GM18861 (cell line): Measurements from ENCODE around the gene NNAT.

Experiments used
- ATAC-seq: cut with Tn5 transposase; IDR thresholded peaks from one replicate; pipeline ENCODE4 v1.9.1; 2021; ENCODE audit not compliant: unreplicated experiment

Gene NNAT

GRCh38 chr20:37565134-37565811 lies 44.2 kb downstream of the NNAT start:
- no peak for ATAC-seq

GRCh38 chr20:37566590-37567330 lies 45.7 kb downstream of the NNAT start:
- no peak for ATAC-seq

GRCh38 chr20:37567331-37567665 lies 46.2 kb downstream of the NNAT start:
- no peak for ATAC-seq

GRCh38 chr20:37567671-37568588 lies 46.9 kb downstream of the NNAT start:
- ATAC-seq, result no peak

GRCh38 chr20:37570419-37570818 lies 49.4 kb downstream of the NNAT start:
- no peak for ATAC-seq

- ATAC-seq, result no peak
Observed at GRCh38 chr20:37571033-37571432, 50.0 kb downstream of the NNAT start.
